Progenitor cell of endocrine pancreas (in vitro differentiated cells): ENCODE measurements around the gene ACTR1A. TPM values are rescaled to one million over a fixed set of nuclear protein-coding genes. Genes with fewer than 3 reads are reported as not detected.
"Not testable (repeated sequence)": the region's sequence is repeated elsewhere in the genome, so short reads cannot be mapped to it uniquely, and the experiment has no call there.

Experiments used
- DNase-seq: peaks from one replicate; pipeline ENCODE4 v3.0.0; 2021; ENCODE audit warnings: low spot score; ENCODE audit not compliant: unreplicated experiment
- H3K27ac Mint-ChIP-seq: 2 replicates; pipeline ENCODE4 v1.8.0; 2021; ENCODE audit warnings: mild to moderate bottlenecking, moderate library complexity, mixed read lengths
- H3K27me3 Mint-ChIP-seq: 2 replicates; pipeline ENCODE4 v1.8.0; 2021; ENCODE audit warnings: mixed read lengths
- H3K36me3 Mint-ChIP-seq: 2 replicates; pipeline ENCODE4 v1.8.0; 2022; ENCODE audit warnings: mixed read lengths; ENCODE audit not compliant: insufficient read depth
- H3K4me1 Mint-ChIP-seq: 2 replicates; pipeline ENCODE4 v1.8.0; 2021; ENCODE audit warnings: low read depth, mixed read lengths
- H3K4me3 Mint-ChIP-seq: 2 replicates; pipeline ENCODE4 v1.8.0; 2021; ENCODE audit warnings: low read depth, mild to moderate bottlenecking, moderate library complexity, mixed read lengths
- H3K9me3 Mint-ChIP-seq: 2 replicates; pipeline ENCODE4 v1.8.0; 2021; ENCODE audit warnings: low read depth, mixed read lengths
- CTCF ChIP-seq: fragments of 200-600 bp; sonication (generic); IDR thresholded peaks from one replicate; pipeline ENCODE4 v1.5.0; 2021; ENCODE audit warnings: antibody characterized with exemption, mild to moderate bottlenecking; ENCODE audit not compliant: unreplicated experiment
- total RNA-seq: library from RNA; stranded (reverse); gene quantifications from 2 replicates; pipeline ENCODE4 v1.2.1, GENCODE V29; 2021

ACTR1A gene
- total RNA-seq, 1 donor from 2014 or later = 104 TPM

- no peak for TF ChIP-seq CTCF
- no peak for DNase-seq
- no peak overlapping the region for H3K27ac Mint-ChIP-seq
- peaks cover 10% of the 10 kb centered on the region for H3K4me1 Mint-ChIP-seq
- H3K36me3 Mint-ChIP-seq = no peaks in the 10 kb centered on the region
- H3K9me3 Mint-ChIP-seq = no peaks in the 10 kb centered on the region
- no peak overlapping the region for H3K4me3 Mint-ChIP-seq
- no peaks in the 10 kb centered on the region for H3K27me3 Mint-ChIP-seq
Measured at GRCh38 chr10:102501201-102502028, 1.1 kb downstream of the ACTR1A start.

GRCh38 chr10:102500686-102501085 lies 1.8 kb downstream of the ACTR1A start:
- peaks cover 10% of the 10 kb centered on the region for H3K4me1 Mint-ChIP-seq
- not testable (repeated sequence) for H3K9me3 Mint-ChIP-seq, H3K36me3 Mint-ChIP-seq, H3K4me3 Mint-ChIP-seq, H3K27me3 Mint-ChIP-seq, DNase-seq, H3K27ac Mint-ChIP-seq

- no peak for DNase-seq
- no peak for TF ChIP-seq CTCF
- no peak overlapping the region for H3K27ac Mint-ChIP-seq
- no peaks in the 10 kb centered on the region for H3K36me3 Mint-ChIP-seq
- H3K27me3 Mint-ChIP-seq = no peaks in the 10 kb centered on the region
- H3K4me3 Mint-ChIP-seq = no peak overlapping the region
- H3K4me1 Mint-ChIP-seq = peaks cover 1% of the 10 kb centered on the region
- H3K9me3 Mint-ChIP-seq = no peaks in the 10 kb centered on the region
Measured at GRCh38 chr10:102499356-102499755, 3.2 kb downstream of the ACTR1A start.

GRCh38 chr10:102497545-102497944 lies 5.0 kb downstream of the ACTR1A start:
- H3K4me1 Mint-ChIP-seq = peaks cover 9% of the 10 kb centered on the region
- no peaks in the 10 kb centered on the region for H3K9me3 Mint-ChIP-seq
- H3K36me3 Mint-ChIP-seq = peaks cover 1% of the 10 kb centered on the region
- H3K27ac Mint-ChIP-seq = no peak overlapping the region
- no peak for TF ChIP-seq CTCF
- DNase-seq = no peak
- H3K4me3 Mint-ChIP-seq = no peak overlapping the region
- H3K27me3 Mint-ChIP-seq = no peaks in the 10 kb centered on the region

- no peak overlapping the region for H3K4me3 Mint-ChIP-seq
- no peak for DNase-seq
- H3K9me3 Mint-ChIP-seq = no peaks in the 10 kb centered on the region
- H3K36me3 Mint-ChIP-seq = peaks cover 1% of the 10 kb centered on the region
- TF ChIP-seq CTCF = no peak
- no peaks in the 10 kb centered on the region for H3K27me3 Mint-ChIP-seq
- no peak overlapping the region for H3K27ac Mint-ChIP-seq
- peaks cover 9% of the 10 kb centered on the region for H3K4me1 Mint-ChIP-seq
Measured at GRCh38 chr10:102493771-102494170, 8.7 kb downstream of the ACTR1A start.

- Mint-ChIP-seq H3K27ac (peak overlapping the region; percentile 63), H3K4me1 (peaks cover 9% of the 10 kb centered on the region), H3K36me3 (peaks cover 2% of the 10 kb centered on the region), H3K9me3 (no peaks in the 10 kb centered on the region), H3K27me3 (no peaks in the 10 kb centered on the region), H3K4me3 (no peak overlapping the region)
- no peak for DNase-seq
- no peak for TF ChIP-seq CTCF
Measured at GRCh38 chr10:102492983-102493382, 9.5 kb downstream of the ACTR1A start.
